SK-N-DZ (cell line): ENCODE results near the gene SSNA1. TPM values are rescaled to one million over a fixed set of nuclear protein-coding genes. Genes with fewer than 3 reads are reported as not detected.

Experiments used
- DNase-seq: peaks from one replicate; pipeline ENCODE4 v3.0.0-alpha.2; 2015; ENCODE audit warnings: low spot score
- polyA plus RNA-seq, 2 experiments: library from polyadenylated mRNA; depleted of rRNA; stranded (reverse); fragments of >200 nt; gene quantifications; 2 replicates each; pipeline ENCODE4 v1.2.3, GENCODE V29; 2014

Gene SSNA1
- 140 and 167 TPM in 2 replicates for polyA plus RNA-seq (2014; cell fraction: cytosol; rRNA removed)
- 104 and 182 TPM in 2 replicates for polyA plus RNA-seq (2014; cell fraction: nucleus; rRNA removed)

GRCh38 chr9:137188490-137189296 is at the start of gene SSNA1, which contains the start of gene ANAPC2:
SSNA1 (plus strand) TSS chr9:137188676; CDS start chr9:137188727, 51 bp downstream.
ANAPC2 (minus strand) TSS chr9:137188560; CDS start chr9:137188532, 28 bp downstream.
- peak; percentile 90 for DNase-seq

- DNase-seq, result no peak
Observed at GRCh38 chr9:137138722-137139467, 49.6 kb upstream of the SSNA1 start, which contains the start of gene GRIN1. GRIN1 (plus strand) TSS chr9:137139154; CDS start chr9:137139487, 333 bp downstream.

GRCh38 chr9:137139468-137140150 is 48.9 kb upstream of the SSNA1 start:
- DNase-seq, result no peak

GRCh38 chr9:137140151-137141012 is 48.1 kb upstream of the SSNA1 start:
- no peak for DNase-seq

- DNase-seq, result no peak
Observed at GRCh38 chr9:137141050-137141810, 47.2 kb upstream of the SSNA1 start.

GRCh38 chr9:137141976-137142936 is 46.2 kb upstream of the SSNA1 start:
- no peak for DNase-seq

GRCh38 chr9:137143459-137143858 is 45.0 kb upstream of the SSNA1 start:
- no peak for DNase-seq

GRCh38 chr9:137145731-137146526 is 42.5 kb upstream of the SSNA1 start:
- no peak for DNase-seq

- DNase-seq, result no peak
Observed at GRCh38 chr9:137146527-137146918, 42.0 kb upstream of the SSNA1 start.

- no peak for DNase-seq
Observed at GRCh38 chr9:137147091-137147792, 41.2 kb upstream of the SSNA1 start.

GRCh38 chr9:137147793-137148160 is 40.7 kb upstream of the SSNA1 start:
- no peak for DNase-seq

GRCh38 chr9:137148242-137148641 is 40.2 kb upstream of the SSNA1 start:
- no peak for DNase-seq

- no peak for DNase-seq
Observed at GRCh38 chr9:137148661-137149060, 39.8 kb upstream of the SSNA1 start.

GRCh38 chr9:137149363-137149762 is 39.1 kb upstream of the SSNA1 start:
- DNase-seq, result no peak

- no peak for DNase-seq
Observed at GRCh38 chr9:137149942-137150616, 38.4 kb upstream of the SSNA1 start.

GRCh38 chr9:137150617-137151457 is 37.6 kb upstream of the SSNA1 start:
- DNase-seq, result no peak
